Nucleus accumbens (tissue), 56 donors: ENCODE results near the gene OR52N2.

Experiments used
- DNase-seq, 56 donors: peaks; one replicate each; lab custom pipeline; 2025; lab: John Stamatoyannopoulos, UW

OR52N2 gene

GRCh38 chr11:5808500-5809121, at the start of gene OR52N2:
Gene OR52N2 (plus strand): TSS chr11:5808924. CDS start chr11:5820336, 11,412 bp downstream.
- peak in 47 of 56 donors; percentile 1 to 76 (median 23) for DNase-seq

- DNase-seq = no peak
Measured at GRCh38 chr11:5767056-5767455, 41.7 kb upstream of the OR52N2 start.

- no peak for DNase-seq
Measured at GRCh38 chr11:5783255-5783654, 25.5 kb upstream of the OR52N2 start, which contains the start of gene OR52N5. Gene OR52N5 (minus strand): TSS chr11:5783355. CDS start chr11:5778634, 4,721 bp downstream.

- DNase-seq = no peak
Measured at GRCh38 chr11:5791165-5791564, 17.6 kb upstream of the OR52N2 start, which contains the start of gene OR52N1. Gene OR52N1 (minus strand): TSS chr11:5791265. CDS start chr11:5788816, 2,449 bp downstream.

GRCh38 chr11:5796541-5796940, 12.2 kb upstream of the OR52N2 start:
- DNase-seq = no peak

- no peak for DNase-seq
Measured at GRCh38 chr11:5803982-5804381, 4.7 kb upstream of the OR52N2 start.

- DNase-seq = no peak
Measured at GRCh38 chr11:5807580-5807979, 1.1 kb upstream of the OR52N2 start.

- no peak for DNase-seq
Measured at GRCh38 chr11:5809122-5809519, 397 bp downstream of the OR52N2 start.

- DNase-seq = no peak
Measured at GRCh38 chr11:5809905-5810795, 1.4 kb downstream of the OR52N2 start.

GRCh38 chr11:5815534-5815933, 6.8 kb downstream of the OR52N2 start:
- no peak for DNase-seq

- DNase-seq = no peak
Measured at GRCh38 chr11:5818245-5818886, 9.6 kb downstream of the OR52N2 start.

- no peak for DNase-seq
Measured at GRCh38 chr11:5831196-5831829, 22.6 kb downstream of the OR52N2 start.

GRCh38 chr11:5833446-5833845, 24.7 kb downstream of the OR52N2 start:
- no peak for DNase-seq

- no peak for DNase-seq
Measured at GRCh38 chr11:5837695-5838094, 29.0 kb downstream of the OR52N2 start.

- DNase-seq = no peak
Measured at GRCh38 chr11:5841797-5842196, 33.1 kb downstream of the OR52N2 start, which contains the start of gene OR52E6. Gene OR52E6 (minus strand): TSS chr11:5841897. CDS start chr11:5841897, 0 bp downstream.

GRCh38 chr11:5846701-5847100, 38.0 kb downstream of the OR52N2 start:
- no peak for DNase-seq

GRCh38 chr11:5847711-5848110, 39.0 kb downstream of the OR52N2 start:
- DNase-seq = no peak

- no peak for DNase-seq
Measured at GRCh38 chr11:5851002-5851401, 42.3 kb downstream of the OR52N2 start.

- no peak for DNase-seq
Measured at GRCh38 chr11:5857590-5857989, 48.9 kb downstream of the OR52N2 start, which contains the start of gene OR52E8. Gene OR52E8 (minus strand): TSS chr11:5857690. CDS start chr11:5857690, 0 bp downstream.

GRCh38 chr11:5865826-5866225, 57.1 kb downstream of the OR52N2 start:
- no peak for DNase-seq
